Activated CD8-positive, alpha-beta memory T cell treated with anti-CD3 and anti-CD28 coated beads, Interleukin-2, amount 50 U/mL, for 48 hours (primary cell): Measurements from ENCODE around the gene PARN.
"Not testable (repeated sequence)": the region's sequence is repeated elsewhere in the genome, so short reads cannot be mapped to it uniquely, and the experiment has no call there.

Experiments
- DNase-seq: peaks from one replicate; pipeline ENCODE4 v3.0.0-alpha.2; 2020

The PARN gene

GRCh38 chr16:14458576-14458975 lies 171.5 kb downstream of the PARN start:
- no peak for DNase-seq

GRCh38 chr16:14456793-14457481 lies 173.1 kb downstream of the PARN start:
- no peak for DNase-seq

GRCh38 chr16:14455573-14455972 lies 174.5 kb downstream of the PARN start:
- no peak for DNase-seq

- DNase-seq = no peak
Measured at GRCh38 chr16:14454391-14454790, 175.7 kb downstream of the PARN start.

- DNase-seq = no peak
Measured at GRCh38 chr16:14452066-14452465, 178.0 kb downstream of the PARN start.

- no peak for DNase-seq
Measured at GRCh38 chr16:14450846-14451245, 179.2 kb downstream of the PARN start.

- DNase-seq = no peak
Measured at GRCh38 chr16:14449790-14450480, 180.1 kb downstream of the PARN start.

GRCh38 chr16:14449334-14449733 lies 180.7 kb downstream of the PARN start:
- no peak for DNase-seq

- no peak for DNase-seq
Measured at GRCh38 chr16:14448879-14449278, 181.2 kb downstream of the PARN start.

- no peak for DNase-seq
Measured at GRCh38 chr16:14447783-14448182, 182.3 kb downstream of the PARN start.

- DNase-seq = no peak
Measured at GRCh38 chr16:14446796-14447195, 183.3 kb downstream of the PARN start.

GRCh38 chr16:14445937-14446715 lies 183.9 kb downstream of the PARN start:
- DNase-seq = no peak

GRCh38 chr16:14444979-14445810 lies 184.9 kb downstream of the PARN start:
- no peak for DNase-seq

GRCh38 chr16:14441533-14441932 lies 188.5 kb downstream of the PARN start:
- DNase-seq = not testable (repeated sequence)

GRCh38 chr16:14438256-14438655 lies 191.8 kb downstream of the PARN start:
- DNase-seq = no peak

- DNase-seq = no peak
Measured at GRCh38 chr16:14437426-14437825, 192.6 kb downstream of the PARN start.

GRCh38 chr16:14436401-14436955 lies 193.6 kb downstream of the PARN start:
- DNase-seq = peak; percentile 54

- no peak for DNase-seq
Measured at GRCh38 chr16:14434860-14435259, 195.2 kb downstream of the PARN start.

GRCh38 chr16:14428971-14429637 lies 201.0 kb downstream of the PARN start:
- not testable (repeated sequence) for DNase-seq

GRCh38 chr16:14428043-14428442 lies 202.0 kb downstream of the PARN start:
- DNase-seq = no peak

- no peak for DNase-seq
Measured at GRCh38 chr16:14427371-14427948, 202.6 kb downstream of the PARN start.

- DNase-seq = no peak
Measured at GRCh38 chr16:14424595-14424994, 205.5 kb downstream of the PARN start.
